ENCODE measurements around the gene SHC3.

Gene SHC3

GRCh38 chr9:88973281-88974045 lies 205.2 kb downstream of the SHC3 start:
- H3K4me3 ChIP-seq (ENCODE audit: low read depth in 1 of 2, low read length in 1 of 2): no peak overlapping the region
- no peak for TF ChIP-seq CTCF (IDR thresholded peaks at IDR 0.05)
- no peaks in the 10 kb centered on the region for H3K36me3 ChIP-seq
- no peaks in the 10 kb centered on the region for H3K4me1 ChIP-seq (ENCODE audit: control insufficient read depth in 1 of 2, insufficient read depth in 1 of 2, low read depth in 1 of 2, low read length in 1 of 2)
- no peaks in the 10 kb centered on the region for H3K9me3 ChIP-seq
- no peak overlapping the region for H3K27ac ChIP-seq
- H3K27me3 ChIP-seq: no peaks in the 10 kb centered on the region

- TF ChIP-seq CTCF (IDR thresholded peaks at IDR 0.05): no peak
- Histone ChIP-seq H3K36me3 (no peaks in the 10 kb centered on the region), H3K27ac (no peak overlapping the region), H3K27me3 (no peaks in the 10 kb centered on the region), H3K4me1 (ENCODE audit: control insufficient read depth in 1 of 2, insufficient read depth in 1 of 2, low read depth in 1 of 2, low read length in 1 of 2) (no peaks in the 10 kb centered on the region), H3K4me3 (ENCODE audit: low read depth in 1 of 2, low read length in 1 of 2) (no peak overlapping the region), H3K9me3 (no peaks in the 10 kb centered on the region)
Measured at GRCh38 chr9:88972401-88972800, 206.2 kb downstream of the SHC3 start.

- no peak overlapping the region for H3K4me3 ChIP-seq (ENCODE audit: low read depth in 1 of 2, low read length in 1 of 2)
- H3K27ac ChIP-seq: no peak overlapping the region
- no peak for TF ChIP-seq CTCF (IDR thresholded peaks at IDR 0.05)
- H3K9me3 ChIP-seq: no peaks in the 10 kb centered on the region
- H3K4me1 ChIP-seq (ENCODE audit: control insufficient read depth in 1 of 2, insufficient read depth in 1 of 2, low read depth in 1 of 2, low read length in 1 of 2): no peaks in the 10 kb centered on the region
- H3K36me3 ChIP-seq: no peaks in the 10 kb centered on the region
- H3K27me3 ChIP-seq: no peaks in the 10 kb centered on the region
Measured at GRCh38 chr9:88971131-88971960, 207.3 kb downstream of the SHC3 start.

GRCh38 chr9:88969646-88970373 lies 208.8 kb downstream of the SHC3 start:
- no peaks in the 10 kb centered on the region for H3K27me3 ChIP-seq
- H3K9me3 ChIP-seq: no peaks in the 10 kb centered on the region
- no peaks in the 10 kb centered on the region for H3K4me1 ChIP-seq (ENCODE audit: control insufficient read depth in 1 of 2, insufficient read depth in 1 of 2, low read depth in 1 of 2, low read length in 1 of 2)
- TF ChIP-seq CTCF (IDR thresholded peaks at IDR 0.05): no peak
- no peak overlapping the region for H3K4me3 ChIP-seq (ENCODE audit: low read depth in 1 of 2, low read length in 1 of 2)
- H3K36me3 ChIP-seq: no peaks in the 10 kb centered on the region
- H3K27ac ChIP-seq: no peak overlapping the region

- Histone ChIP-seq H3K27ac (no peak overlapping the region), H3K36me3 (no peaks in the 10 kb centered on the region), H3K27me3 (no peaks in the 10 kb centered on the region), H3K4me3 (ENCODE audit: low read depth in 1 of 2, low read length in 1 of 2) (no peak overlapping the region), H3K4me1 (ENCODE audit: control insufficient read depth in 1 of 2, insufficient read depth in 1 of 2, low read depth in 1 of 2, low read length in 1 of 2) (no peaks in the 10 kb centered on the region), H3K9me3 (no peaks in the 10 kb centered on the region)
- no peak for TF ChIP-seq CTCF (IDR thresholded peaks at IDR 0.05)
Measured at GRCh38 chr9:88968799-88969198, 209.8 kb downstream of the SHC3 start.

All from neutrophil (primary cell).